Heart left ventricle (tissue), 13 donors: ENCODE measurements around the gene ZNF688.
"Not testable (repeated sequence)": the region's sequence is repeated elsewhere in the genome, so short reads cannot be mapped to it uniquely, and the experiment has no call there.

Experiments used
- POLR2A ChIP-seq, 2 donors: fragments of 450-650 bp; IDR thresholded peaks; one replicate each; pipeline ENCODE4 v1.6.1; 2017; ENCODE audit warnings: antibody characterized with exemption in 2 of 2, mild to moderate bottlenecking in 2 of 2, moderate library complexity in 2 of 2
- TF ChIP-seq, protein P1 (sequence below), 12 donors: fragments of 200-600 bp; sonication (generic) in 4 of 12; IDR thresholded peaks; one replicate each; pipeline versions ENCODE4 v1.5.0 to v1.8.0; 2018 to 2022; ENCODE audit warnings: antibody characterized with exemption in 12 of 12, mild to moderate bottlenecking in 5 of 12
- donor health status: ischemic (EF 13 %, LVEDD 7.1; RV severe dilation, severe dysfunction).
- donor health status: DM: no; HTN: yes; CAD: no.
- donor health status: DM: no; HTN: no; CAD: no.
- donor health status: ischemic (EF 25% LVEDD 6.9; RV normal size, moderate dysfunction).
- donor health status: ischemic (EF 25% LVEDD 5.7; RV mildly dilated, moderate dysfunction).
- donor health status: ischemic (EF 35%, LVEDD 5.7; RV mildly dilated, moderate dysfunction).
- donor health status: nonischemic (EF 11% LVEDD 7.7; RV severe dilation, severe dysfunction).
- donor health status: DM: yes; HTN: yes; CAD: no.
- donor health status: PGD.
- donor health status: ischemic (EF 29% LVEDD 5.4; RV normal size, mild dysfunction).
- donor health status: nonischemic (EF 23%, LVEDD 6.1; RV moderate dilation, normal function).

GRCh38 chr16:30589582-30589981, 18.1 kb upstream of the ZNF688 start:
- TF ChIP-seq, protein P1, sequence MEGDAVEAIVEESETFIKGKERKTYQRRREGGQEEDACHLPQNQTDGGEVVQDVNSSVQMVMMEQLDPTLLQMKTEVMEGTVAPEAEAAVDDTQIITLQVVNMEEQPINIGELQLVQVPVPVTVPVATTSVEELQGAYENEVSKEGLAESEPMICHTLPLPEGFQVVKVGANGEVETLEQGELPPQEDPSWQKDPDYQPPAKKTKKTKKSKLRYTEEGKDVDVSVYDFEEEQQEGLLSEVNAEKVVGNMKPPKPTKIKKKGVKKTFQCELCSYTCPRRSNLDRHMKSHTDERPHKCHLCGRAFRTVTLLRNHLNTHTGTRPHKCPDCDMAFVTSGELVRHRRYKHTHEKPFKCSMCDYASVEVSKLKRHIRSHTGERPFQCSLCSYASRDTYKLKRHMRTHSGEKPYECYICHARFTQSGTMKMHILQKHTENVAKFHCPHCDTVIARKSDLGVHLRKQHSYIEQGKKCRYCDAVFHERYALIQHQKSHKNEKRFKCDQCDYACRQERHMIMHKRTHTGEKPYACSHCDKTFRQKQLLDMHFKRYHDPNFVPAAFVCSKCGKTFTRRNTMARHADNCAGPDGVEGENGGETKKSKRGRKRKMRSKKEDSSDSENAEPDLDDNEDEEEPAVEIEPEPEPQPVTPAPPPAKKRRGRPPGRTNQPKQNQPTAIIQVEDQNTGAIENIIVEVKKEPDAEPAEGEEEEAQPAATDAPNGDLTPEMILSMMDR (IDR thresholded peaks at IDR 0.05), result not testable (repeated sequence)
- not testable (repeated sequence) for TF ChIP-seq POLR2A (IDR thresholded peaks at IDR 0.05)
